ENCODE data around the gene ZSWIM5.

The ZSWIM5 gene

DNA sequence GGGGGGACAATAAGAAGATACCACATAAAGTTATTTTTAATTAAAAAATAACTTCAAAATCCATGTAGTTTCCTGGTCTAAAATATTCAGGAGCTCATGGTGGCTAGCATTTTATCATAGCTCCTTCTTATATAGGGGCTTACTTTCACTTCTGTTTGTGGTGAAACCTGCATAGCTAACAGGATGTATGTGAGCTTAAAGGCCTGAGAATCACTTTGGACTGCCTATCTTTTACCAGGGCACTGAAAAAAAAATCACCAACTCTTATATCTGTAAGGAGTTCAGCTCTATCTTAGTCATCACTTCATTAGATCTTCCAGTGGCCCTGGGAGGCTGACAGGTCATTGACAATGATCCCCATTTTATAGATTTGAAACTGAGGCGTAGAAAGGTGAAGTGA, 173.0 kb downstream of the ZSWIM5 start:
- DNase-seq (ENCODE audit: insufficient read length, low spot score), result no peak
- TF ChIP-seq, protein P1, sequence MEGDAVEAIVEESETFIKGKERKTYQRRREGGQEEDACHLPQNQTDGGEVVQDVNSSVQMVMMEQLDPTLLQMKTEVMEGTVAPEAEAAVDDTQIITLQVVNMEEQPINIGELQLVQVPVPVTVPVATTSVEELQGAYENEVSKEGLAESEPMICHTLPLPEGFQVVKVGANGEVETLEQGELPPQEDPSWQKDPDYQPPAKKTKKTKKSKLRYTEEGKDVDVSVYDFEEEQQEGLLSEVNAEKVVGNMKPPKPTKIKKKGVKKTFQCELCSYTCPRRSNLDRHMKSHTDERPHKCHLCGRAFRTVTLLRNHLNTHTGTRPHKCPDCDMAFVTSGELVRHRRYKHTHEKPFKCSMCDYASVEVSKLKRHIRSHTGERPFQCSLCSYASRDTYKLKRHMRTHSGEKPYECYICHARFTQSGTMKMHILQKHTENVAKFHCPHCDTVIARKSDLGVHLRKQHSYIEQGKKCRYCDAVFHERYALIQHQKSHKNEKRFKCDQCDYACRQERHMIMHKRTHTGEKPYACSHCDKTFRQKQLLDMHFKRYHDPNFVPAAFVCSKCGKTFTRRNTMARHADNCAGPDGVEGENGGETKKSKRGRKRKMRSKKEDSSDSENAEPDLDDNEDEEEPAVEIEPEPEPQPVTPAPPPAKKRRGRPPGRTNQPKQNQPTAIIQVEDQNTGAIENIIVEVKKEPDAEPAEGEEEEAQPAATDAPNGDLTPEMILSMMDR (IDR thresholded peaks at IDR 0.05; ENCODE audit: insufficient read depth, missing control alignments), result no peak
- no peak for FAIRE-seq

DNA sequence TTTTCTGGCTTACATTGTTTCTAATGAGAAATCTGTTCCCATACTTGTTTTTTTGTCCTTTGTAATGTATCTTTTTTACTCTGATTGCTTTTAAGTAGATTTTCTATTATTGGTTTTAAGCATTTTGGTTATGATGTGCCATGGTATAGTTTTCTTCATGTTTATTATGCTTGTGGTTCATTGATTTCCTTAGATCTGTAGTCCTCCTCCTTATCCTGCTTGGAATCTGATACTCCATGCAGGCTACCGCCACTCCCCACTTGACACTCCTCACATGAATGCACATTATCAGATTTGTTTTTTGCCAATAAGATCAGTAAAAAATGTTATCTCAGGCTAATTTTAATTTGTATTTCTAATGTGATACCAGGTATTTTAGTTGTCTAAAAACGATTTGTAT, 173.6 kb downstream of the ZSWIM5 start:
- TF ChIP-seq, protein P1 (IDR thresholded peaks at IDR 0.05; ENCODE audit: insufficient read depth, missing control alignments), result no peak
- DNase-seq (ENCODE audit: insufficient read length, low spot score) (no peak), FAIRE-seq (no peak)

DNA sequence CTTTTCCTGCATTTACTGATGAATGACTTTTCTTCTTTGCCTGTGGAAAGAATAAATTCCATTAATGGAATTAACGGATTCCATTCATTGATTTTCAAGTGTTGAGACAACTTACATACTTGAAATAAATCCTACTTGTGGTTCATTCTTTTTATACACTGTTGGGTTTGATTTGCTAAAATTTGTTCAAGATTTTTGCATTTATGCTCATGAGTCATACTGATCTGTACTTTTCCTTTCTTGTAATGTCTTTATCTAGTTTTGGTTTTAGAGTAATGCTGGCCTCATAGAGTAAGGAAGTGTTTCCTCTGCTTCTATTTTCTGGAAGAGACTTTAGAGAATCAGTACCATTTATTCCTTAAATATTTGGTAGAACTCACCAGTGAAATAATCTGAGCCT, 180.0 kb downstream of the ZSWIM5 start:
- FAIRE-seq (no peak), DNase-seq (ENCODE audit: insufficient read length, low spot score) (no peak)
- TF ChIP-seq, protein P1 (IDR thresholded peaks at IDR 0.05; ENCODE audit: insufficient read depth, missing control alignments), result no peak

DNA sequence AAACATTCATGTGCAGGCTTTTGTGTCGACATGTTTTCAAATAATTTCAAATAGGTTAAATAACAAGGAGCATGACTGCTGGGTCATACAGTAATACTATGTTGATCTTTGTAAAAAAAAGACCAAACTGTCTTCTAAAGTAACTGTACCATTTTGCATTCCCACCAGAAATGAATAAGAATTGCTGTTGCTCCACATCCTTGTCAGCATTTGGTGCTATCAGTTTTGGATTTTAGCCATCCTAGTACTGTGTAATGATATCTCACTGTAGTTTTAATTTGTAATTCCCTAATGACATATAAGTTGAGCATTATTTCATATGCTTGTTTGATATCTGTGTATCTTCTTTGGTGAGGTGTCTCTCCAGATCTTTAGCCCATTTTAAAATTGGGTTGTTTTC, 182.7 kb downstream of the ZSWIM5 start:
- TF ChIP-seq, protein P1 (IDR thresholded peaks at IDR 0.05; ENCODE audit: insufficient read depth, missing control alignments), result no peak
- FAIRE-seq (no peak), DNase-seq (ENCODE audit: insufficient read length, low spot score) (no peak)

DNA sequence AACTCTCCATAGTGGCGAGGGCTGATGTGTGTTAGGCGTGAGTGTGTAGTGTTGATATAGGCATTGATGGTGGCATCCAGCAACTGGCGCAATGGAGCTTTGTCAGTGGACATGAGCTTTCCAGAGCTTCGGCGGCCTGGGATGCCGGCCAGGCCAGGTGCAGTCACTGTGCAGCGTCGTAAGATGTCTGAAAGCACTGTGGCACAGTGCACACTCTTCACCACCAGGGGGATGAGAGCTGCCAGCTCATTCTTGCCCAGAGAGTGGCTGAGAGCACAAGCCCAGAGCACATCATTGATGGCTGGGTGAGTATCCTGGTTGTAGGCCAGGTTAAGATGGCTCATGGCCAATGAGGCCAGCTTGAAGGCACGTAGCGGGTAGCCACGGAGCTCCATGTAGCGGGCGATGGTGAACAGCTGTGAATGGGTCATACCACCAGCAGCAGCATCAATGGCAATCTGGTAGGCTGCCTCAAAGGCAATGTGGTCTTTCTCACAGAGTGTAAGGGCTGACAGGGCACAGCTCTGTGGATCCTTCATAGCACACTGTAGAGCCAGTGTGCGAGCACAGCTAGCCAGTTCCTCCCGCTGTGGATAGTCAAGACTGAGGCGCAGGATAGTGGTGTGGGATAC, 187.7 kb downstream of the ZSWIM5 start:
- TF ChIP-seq, protein P1 (IDR thresholded peaks at IDR 0.05; ENCODE audit: insufficient read depth, missing control alignments), result peak; percentile 62
- no peak for FAIRE-seq
- DNase-seq (ENCODE audit: insufficient read length, low spot score), result no peak

DNA sequence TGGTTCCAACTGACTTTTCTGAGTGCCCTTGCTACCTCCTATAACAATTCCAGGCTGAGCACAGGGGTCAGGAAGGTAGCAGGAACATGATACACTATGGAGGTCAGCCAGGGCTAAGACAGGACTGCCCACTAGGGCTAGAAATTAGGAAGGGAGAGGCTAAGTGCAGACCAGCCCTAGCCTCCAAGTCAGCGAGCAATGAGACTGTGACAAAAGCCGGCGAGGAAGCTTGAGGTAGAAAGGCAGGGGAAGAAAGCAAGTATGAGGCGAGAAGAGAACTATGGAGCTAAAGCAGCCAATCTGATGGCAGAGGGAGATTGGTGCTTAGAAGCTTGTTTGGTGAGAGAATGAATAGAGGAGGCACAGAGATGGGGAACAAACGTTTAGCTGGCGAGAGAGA, 189.6 kb downstream of the ZSWIM5 start:
- TF ChIP-seq, protein P1 (IDR thresholded peaks at IDR 0.05; ENCODE audit: insufficient read depth, missing control alignments), result no peak
- FAIRE-seq, result no peak
- no peak for DNase-seq (ENCODE audit: insufficient read length, low spot score)

DNA sequence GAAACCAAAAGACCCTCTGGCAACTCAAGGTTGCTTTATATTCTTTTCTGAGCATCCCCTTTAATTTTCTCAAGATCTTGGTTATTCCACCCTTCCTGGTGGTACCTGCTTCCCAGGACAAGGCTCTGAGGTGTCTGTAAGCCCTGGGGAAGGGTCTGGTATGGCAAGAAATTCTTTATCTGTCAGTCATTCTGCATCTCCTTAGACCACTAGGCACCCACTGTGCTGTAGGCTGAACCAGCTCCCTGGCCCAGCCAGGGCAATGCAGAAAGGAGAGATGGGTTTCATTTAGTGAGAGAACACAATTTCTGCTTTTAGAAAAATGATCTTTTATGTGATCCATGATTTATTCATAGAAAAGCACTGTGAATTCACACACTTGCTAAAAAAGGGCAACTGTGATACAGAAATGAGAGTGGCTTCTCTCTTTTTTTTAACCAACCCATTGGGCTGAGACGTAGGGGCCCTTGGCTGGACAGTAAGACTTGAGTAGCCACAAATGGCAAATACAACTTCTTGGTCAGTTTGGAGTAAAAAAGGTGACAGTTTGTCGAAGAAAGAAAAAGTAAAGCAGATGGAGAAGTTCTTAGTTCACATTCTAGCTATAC, 190.2 kb downstream of the ZSWIM5 start:
- no peak for FAIRE-seq
- TF ChIP-seq, protein P1 (IDR thresholded peaks at IDR 0.05; ENCODE audit: insufficient read depth, missing control alignments), result no peak
- no peak for DNase-seq (ENCODE audit: insufficient read length, low spot score)

Measured in D721Med (cell line).